HG03103 (cell line): Measurements from ENCODE around the gene RASGRP3.
"Not testable (repeated sequence)": the region's sequence is repeated elsewhere in the genome, so short reads cannot be mapped to it uniquely, and the experiment has no call there.

ENCODE experiments used
- ATAC-seq: cut with Tn5 transposase; IDR thresholded peaks from one replicate; pipeline ENCODE4 v1.9.1; 2021; ENCODE audit warnings: low read depth; ENCODE audit not compliant: unreplicated experiment

RASGRP3 gene, protein sequence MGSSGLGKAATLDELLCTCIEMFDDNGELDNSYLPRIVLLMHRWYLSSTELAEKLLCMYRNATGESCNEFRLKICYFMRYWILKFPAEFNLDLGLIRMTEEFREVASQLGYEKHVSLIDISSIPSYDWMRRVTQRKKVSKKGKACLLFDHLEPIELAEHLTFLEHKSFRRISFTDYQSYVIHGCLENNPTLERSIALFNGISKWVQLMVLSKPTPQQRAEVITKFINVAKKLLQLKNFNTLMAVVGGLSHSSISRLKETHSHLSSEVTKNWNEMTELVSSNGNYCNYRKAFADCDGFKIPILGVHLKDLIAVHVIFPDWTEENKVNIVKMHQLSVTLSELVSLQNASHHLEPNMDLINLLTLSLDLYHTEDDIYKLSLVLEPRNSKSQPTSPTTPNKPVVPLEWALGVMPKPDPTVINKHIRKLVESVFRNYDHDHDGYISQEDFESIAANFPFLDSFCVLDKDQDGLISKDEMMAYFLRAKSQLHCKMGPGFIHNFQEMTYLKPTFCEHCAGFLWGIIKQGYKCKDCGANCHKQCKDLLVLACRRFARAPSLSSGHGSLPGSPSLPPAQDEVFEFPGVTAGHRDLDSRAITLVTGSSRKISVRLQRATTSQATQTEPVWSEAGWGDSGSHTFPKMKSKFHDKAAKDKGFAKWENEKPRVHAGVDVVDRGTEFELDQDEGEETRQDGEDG

DNA sequence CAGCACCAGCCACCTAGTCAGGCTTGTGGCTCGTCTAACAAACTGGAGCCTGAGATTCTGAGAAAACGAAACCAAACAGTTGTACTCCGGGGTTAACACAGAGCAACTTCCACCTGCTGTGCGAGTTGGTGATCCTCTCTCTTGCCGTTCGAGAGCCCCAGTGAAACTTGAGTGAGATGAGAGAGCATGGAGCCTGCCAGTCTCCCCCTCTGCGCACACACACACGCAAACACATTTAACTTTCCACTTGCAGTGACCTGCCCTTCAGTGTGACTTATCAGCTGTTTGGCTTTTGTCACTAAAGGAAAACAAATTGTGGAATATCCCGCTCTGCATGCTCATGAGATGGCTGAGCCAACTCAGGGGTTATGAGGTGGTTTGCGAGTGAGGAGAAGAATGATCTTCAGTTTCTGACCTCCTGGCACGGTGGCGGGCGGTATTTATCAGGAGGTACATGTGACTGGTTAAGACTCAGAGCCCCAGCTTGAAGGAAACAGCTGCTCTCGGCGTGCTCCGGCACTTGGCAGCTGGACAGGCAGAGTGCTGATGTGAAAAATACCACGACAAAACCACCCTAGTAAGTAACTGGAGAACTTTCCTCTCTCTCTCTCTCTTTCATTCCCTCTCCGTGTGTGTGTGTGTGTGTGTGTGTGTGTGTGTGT is at the start of gene RASGRP3:
Gene RASGRP3, plus strand, starts transcription at position 519 of the 662 bp plus-strand sequence. CDS start 38,488 bp downstream, outside the sequence.
- peak; percentile 45 for ATAC-seq

DNA sequence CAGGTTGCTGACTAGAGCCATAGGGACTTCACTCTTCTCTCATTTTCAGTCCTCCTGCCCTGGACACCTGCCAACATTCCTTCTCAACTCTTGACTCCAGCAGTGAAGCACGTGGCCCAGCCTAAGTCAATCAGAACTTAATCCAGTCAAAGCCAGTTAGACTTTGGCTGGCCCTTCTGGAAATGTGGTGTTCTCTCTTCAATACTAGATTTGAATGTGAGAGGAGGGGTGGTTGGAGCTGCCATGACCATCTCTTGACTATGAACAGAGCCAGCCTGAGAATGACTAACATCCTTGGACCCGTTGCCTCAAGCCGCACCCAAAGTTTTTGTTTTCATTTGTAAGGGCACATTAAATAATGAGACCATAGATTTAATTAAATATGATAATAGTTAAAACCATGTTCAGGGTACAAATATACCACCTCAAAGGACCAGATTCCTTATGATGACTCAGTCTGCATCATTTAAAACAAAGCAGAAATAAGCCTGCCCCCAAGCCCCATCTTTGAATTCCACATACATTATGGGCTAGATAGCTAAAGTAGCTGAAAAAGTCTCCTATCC is 49.7 kb upstream of the RASGRP3 start:
- ATAC-seq = no peak

DNA sequence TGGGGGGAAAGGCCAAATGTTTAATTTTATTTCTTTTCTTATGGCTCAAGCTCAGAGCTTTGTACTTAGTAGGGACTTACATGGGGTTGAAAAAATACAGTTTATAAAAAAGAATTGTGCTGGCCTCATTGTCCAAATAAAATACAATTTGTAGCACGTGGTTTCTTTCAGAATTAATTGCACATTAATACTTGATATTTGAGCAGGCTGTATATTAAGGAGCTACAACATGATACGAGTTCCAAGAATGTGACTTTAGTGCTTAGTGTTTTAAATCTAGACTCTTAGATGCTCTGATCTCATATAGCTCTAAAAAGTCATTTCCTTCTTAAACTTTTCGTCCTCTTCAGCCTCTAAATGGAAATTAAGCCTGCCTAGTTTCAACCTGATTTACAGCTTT is 46.4 kb upstream of the RASGRP3 start:
- no peak for ATAC-seq

GRCh38 chr2:33430856-33431255 is 45.6 kb upstream of the RASGRP3 start:
- ATAC-seq = no peak

DNA sequence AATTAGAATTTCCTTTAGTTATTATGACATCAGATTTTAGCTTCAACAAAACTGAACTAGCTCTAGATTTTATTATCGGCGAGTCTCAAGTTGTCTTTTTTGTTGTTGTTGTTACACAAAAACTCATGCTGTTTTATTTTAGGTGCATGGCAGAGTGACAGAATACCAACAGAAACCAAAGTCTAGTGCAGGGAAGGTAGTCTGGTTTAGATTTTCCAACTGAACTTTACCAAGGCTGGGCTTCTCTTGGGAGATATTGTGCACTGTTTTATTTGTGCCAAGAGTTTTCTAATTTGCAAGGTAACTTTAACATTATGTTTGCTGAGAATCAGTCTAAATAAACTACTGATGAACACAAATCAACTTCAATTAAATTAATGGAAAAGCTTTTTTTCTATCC is 43.6 kb upstream of the RASGRP3 start:
- ATAC-seq = no peak

- no peak for ATAC-seq
Measured at GRCh38 chr2:33433279-33434235, 42.9 kb upstream of the RASGRP3 start.

DNA sequence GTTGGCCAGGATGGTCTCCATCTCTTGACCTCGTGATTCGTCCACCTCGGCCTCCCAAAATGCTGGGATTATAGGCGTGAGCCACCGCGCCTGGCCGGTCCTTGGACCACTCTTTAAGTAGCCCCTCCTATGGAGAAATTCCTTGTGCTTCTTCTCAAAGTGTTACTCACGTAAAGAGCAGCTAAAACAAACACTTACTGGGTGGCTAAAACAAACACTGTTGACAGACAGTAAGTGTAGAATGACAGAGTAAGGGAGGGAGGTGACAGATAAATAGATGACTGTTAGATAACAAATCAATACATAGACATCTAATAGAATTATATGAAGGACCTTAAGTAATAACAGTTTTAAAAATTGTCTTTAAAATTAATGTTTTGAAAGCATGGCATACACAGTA is 40.9 kb upstream of the RASGRP3 start:
- no peak for ATAC-seq

DNA sequence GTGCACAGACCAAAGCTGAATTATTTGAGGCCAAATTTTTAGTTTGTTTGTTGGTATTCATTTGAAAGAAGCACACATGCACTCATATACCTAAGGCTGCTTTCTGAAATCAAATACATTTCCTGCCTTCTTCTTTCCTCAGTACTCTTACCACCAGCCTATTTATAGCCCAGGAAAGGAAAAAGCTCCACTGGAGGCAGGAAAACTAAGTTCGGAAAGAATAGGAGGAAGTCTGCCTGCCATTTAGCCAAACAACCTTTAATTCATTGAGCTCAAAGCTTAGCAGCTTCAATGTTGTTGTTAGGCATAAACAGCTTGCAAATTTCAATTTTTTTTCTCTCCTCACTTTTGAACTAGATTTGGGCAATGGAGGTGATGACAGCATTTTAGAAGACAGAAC is 40.4 kb upstream of the RASGRP3 start:
- no peak for ATAC-seq

- ATAC-seq = no peak
Measured at GRCh38 chr2:33437297-33437696, 39.2 kb upstream of the RASGRP3 start.

- ATAC-seq = no peak
Measured at GRCh38 chr2:33437815-33438214, 38.6 kb upstream of the RASGRP3 start.

GRCh38 chr2:33441235-33441810 is 35.1 kb upstream of the RASGRP3 start:
- peak; percentile 61 for ATAC-seq

GRCh38 chr2:33442052-33442451 is 34.4 kb upstream of the RASGRP3 start:
- not testable (repeated sequence) for ATAC-seq

- ATAC-seq = no peak
Measured at GRCh38 chr2:33442528-33443079, 33.8 kb upstream of the RASGRP3 start.

- ATAC-seq = no peak
Measured at GRCh38 chr2:33443274-33443829, 33.1 kb upstream of the RASGRP3 start.

DNA sequence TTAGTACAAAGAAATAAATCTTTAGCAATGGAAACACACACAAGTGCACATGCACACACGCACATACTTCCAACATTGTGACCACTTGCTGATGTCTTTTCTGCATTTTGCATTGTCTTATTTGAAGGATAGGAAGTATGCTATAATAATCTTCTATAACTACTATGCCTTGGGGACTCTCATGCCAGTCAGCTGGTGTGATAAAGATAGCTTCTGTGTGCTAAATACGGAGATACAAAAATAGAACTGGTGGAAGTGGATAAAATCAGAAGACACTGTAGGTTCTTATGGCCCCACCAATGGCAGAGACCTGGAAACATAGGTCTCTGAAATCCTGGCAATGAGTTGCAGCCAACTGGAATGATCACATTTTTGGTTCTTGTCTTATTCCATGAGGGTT is 31.5 kb upstream of the RASGRP3 start:
- ATAC-seq = no peak

DNA sequence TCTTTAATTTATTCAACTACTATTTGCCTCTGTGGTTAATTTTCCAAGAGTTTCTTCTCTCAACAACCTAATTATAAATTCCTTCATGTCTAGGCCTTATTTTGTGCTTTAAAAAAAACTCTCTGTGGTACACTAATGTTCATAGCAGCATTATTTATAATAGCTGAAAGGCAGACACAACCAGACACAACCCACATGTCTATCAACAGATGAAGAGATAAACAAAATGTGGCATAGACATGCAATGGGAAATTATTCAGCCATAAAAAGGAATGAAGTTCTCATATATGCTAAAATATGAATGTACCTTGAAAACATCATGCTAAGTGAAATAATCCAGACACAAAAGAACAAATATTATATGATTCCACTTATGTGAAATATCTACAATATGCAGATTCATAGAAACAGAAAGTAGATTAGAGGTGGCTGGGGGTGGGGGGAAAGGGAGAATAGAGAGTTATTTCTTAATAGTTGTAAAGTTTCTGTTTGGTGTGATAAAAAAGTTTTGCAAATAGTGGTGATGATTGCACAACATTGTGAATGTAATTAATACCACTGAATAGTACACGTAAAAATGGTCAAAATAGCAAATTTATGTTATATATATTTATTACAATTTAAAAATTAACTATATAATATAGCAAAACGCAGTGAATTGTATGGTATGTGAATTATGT is 28.1 kb upstream of the RASGRP3 start:
- no peak for ATAC-seq

DNA sequence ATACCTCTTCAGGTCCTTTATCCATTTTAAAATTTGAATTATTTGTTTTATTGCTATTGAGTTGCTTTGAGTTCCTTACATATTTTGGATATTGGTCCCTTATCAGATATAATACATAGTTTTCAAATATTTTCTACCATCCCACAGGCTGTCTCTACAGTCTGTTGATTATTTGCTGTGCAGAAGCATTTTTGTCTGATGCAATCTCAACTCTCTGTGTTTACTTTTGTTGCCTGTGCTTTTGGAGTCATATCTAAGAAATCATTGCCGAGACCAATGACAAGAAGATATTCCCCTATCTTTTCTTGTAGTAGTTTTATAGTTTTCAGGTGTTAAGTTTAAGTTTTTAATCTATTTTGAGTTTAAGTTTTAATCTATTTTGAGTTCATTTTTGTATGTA is 25.2 kb upstream of the RASGRP3 start:
- no peak for ATAC-seq

- ATAC-seq = no peak
Measured at GRCh38 chr2:33451825-33452224, 24.6 kb upstream of the RASGRP3 start.
